Colonic mucosa (tissue), 4 donors: ENCODE data around the gene UNC5C. TPM values are rescaled to one million over a fixed set of nuclear protein-coding genes. Genes with fewer than 3 reads are reported as not detected.

Experiments
- DNase-seq: peaks from one replicate; pipeline ENCODE4 v3.0.0-alpha.2; 2020
- H3K27ac ChIP-seq: fragments of 200-600 bp; one replicate; pipeline ENCODE4 v1.8.0; 2021
- H3K27me3 ChIP-seq: fragments of 200-600 bp; one replicate; pipeline ENCODE4 v1.8.0; 2021
- H3K36me3 ChIP-seq: fragments of 200-600 bp; one replicate; pipeline ENCODE4 v1.8.0; 2021
- H3K4me1 ChIP-seq: fragments of 200-600 bp; one replicate; pipeline ENCODE4 v1.8.0; 2021; ENCODE audit warnings: mild to moderate bottlenecking
- H3K4me3 ChIP-seq: fragments of 200-600 bp; one replicate; pipeline ENCODE4 v1.8.0; 2021
- H3K9ac ChIP-seq, 2 donors: one replicate each; pipeline ENCODE4 v1.7.0; 2013; ENCODE audit warnings: control low read depth in 2 of 2, low read depth in 2 of 2, low read length in 2 of 2
- H3K9me3 ChIP-seq: fragments of 200-600 bp; one replicate; pipeline ENCODE4 v1.8.0; 2021
- intact Hi-C: fragments of 100-400 bp; cut with DNase I; formaldehyde crosslinking; loops from one replicate; pipeline ENCODE4 v1.14.1; 2022
- total RNA-seq, 2 donors: library from RNA; stranded (reverse); fragmentation: NEBNext Ultra II Directional in 1 of 2; extraction: Animal tissue kit (Norgen Biotek cat#: 25700) in 1 of 2; gene quantifications; one replicate each; pipeline ENCODE4 v1.2.1, GENCODE V29; 2021
- TF ChIP-seq, protein P1 (sequence below): fragments of 200-600 bp; IDR thresholded peaks from one replicate; pipeline ENCODE4 v1.8.0; 2022; ENCODE audit warnings: antibody characterized with exemption, mild to moderate bottlenecking
- donor health status: healthy.
- donor health status: DM: no; HTN: no; CAD: no.
- donor health status: DM: no; HTN: no; CAD: no.

The UNC5C gene
- total RNA-seq, 2 donors from 2014 or later: 3.9 to 4.2 TPM

DNA sequence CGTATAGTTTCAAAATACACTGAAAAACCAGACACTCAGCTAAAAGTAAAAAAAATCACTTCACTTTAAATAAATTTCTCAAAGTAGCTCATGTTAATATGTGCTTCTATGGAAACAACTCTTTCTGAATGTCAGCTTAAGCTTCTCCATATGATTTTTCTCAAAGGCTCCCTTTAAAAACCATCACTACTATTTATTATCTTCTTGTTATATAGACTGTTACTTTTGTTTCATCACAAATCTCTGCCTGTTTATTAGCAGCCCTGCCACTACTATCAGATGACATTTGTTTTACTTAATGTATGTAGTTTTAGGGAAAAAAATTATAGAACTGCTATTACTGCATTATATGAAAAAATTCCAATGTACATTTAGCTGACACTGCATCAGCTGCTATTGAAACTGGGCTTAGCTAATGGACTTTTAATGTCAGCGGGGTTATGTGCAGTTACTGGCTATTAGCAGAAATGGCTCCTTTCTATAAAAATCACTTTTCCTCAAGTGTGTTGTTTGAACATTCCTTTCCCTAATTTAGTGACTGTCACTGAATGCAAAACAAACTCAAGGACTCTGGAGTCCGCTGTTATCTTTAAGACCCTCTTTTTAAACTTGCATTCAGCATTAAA, 10.8 kb downstream of the UNC5C start:
- TF ChIP-seq, protein P1, sequence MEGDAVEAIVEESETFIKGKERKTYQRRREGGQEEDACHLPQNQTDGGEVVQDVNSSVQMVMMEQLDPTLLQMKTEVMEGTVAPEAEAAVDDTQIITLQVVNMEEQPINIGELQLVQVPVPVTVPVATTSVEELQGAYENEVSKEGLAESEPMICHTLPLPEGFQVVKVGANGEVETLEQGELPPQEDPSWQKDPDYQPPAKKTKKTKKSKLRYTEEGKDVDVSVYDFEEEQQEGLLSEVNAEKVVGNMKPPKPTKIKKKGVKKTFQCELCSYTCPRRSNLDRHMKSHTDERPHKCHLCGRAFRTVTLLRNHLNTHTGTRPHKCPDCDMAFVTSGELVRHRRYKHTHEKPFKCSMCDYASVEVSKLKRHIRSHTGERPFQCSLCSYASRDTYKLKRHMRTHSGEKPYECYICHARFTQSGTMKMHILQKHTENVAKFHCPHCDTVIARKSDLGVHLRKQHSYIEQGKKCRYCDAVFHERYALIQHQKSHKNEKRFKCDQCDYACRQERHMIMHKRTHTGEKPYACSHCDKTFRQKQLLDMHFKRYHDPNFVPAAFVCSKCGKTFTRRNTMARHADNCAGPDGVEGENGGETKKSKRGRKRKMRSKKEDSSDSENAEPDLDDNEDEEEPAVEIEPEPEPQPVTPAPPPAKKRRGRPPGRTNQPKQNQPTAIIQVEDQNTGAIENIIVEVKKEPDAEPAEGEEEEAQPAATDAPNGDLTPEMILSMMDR: no peak
- intact Hi-C loops: no loop called here
- no peak for DNase-seq
- H3K9me3 ChIP-seq: no peaks in the 10 kb centered on the region
- H3K4me1 ChIP-seq: no peaks in the 10 kb centered on the region
- no peak overlapping the region for H3K4me3 ChIP-seq
- H3K9ac ChIP-seq: no peak overlapping the region
- no peak overlapping the region for H3K27ac ChIP-seq
- no peaks in the 10 kb centered on the region for H3K36me3 ChIP-seq
- H3K27me3 ChIP-seq: no peaks in the 10 kb centered on the region

DNA sequence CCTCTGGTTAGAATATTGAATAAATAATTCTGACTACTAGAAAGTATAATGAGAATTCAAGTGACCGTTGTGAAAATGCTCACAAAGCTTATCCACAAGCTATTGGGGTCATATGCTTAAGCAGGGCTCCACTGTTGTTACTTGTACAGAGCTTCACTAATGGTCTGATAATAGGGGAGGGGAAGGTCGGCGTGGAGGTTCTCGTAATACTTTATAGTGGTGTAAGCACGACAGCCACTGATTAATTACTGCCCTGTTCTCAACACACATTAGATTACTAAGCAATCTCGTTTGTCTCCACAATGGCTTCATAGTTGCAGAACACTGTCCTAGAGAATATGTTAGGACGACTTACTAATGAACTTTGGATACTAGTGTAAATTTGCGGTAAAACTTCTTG, 11.6 kb downstream of the UNC5C start:
- Histone ChIP-seq H3K27ac (no peak overlapping the region), H3K9me3 (no peaks in the 10 kb centered on the region), H3K4me3 (no peak overlapping the region)

DNA sequence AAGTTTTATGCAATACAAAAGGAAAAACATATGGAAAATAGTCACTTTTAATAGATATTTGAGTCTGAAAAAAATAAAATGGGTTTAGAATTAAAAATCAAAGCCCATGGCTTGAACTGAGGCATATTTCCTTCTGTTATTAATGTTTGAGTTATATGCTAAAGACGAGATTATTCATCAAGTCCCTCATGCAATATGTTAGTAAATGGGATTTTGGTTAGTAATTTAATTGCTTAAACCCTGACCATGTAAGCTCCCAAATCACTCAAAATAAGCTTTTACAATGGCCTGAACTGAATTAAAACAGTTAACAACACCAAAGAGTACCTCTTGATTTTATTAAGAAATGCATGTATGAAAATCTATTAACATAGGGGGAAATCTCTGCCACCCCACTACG, 12.1 kb downstream of the UNC5C start:
- Histone ChIP-seq H3K27ac (no peak overlapping the region), H3K36me3 (no peaks in the 10 kb centered on the region), H3K9ac (no peak overlapping the region), H3K27me3 (no peaks in the 10 kb centered on the region), H3K4me3 (no peak overlapping the region), H3K4me1 (no peaks in the 10 kb centered on the region), H3K9me3 (no peaks in the 10 kb centered on the region)
- intact Hi-C loops: no loop called here
- TF ChIP-seq, protein P1: no peak
- DNase-seq: no peak

More for the DNA sequence above, 11.6 kb downstream of the UNC5C start:
- H3K36me3 ChIP-seq: no peaks in the 10 kb centered on the region
- H3K27me3 ChIP-seq: no peaks in the 10 kb centered on the region
- intact Hi-C loops: no loop called here
- no peaks in the 10 kb centered on the region for H3K4me1 ChIP-seq
- no peak for DNase-seq
- H3K9ac ChIP-seq: no peak overlapping the region
- TF ChIP-seq, protein P1: no peak

DNA sequence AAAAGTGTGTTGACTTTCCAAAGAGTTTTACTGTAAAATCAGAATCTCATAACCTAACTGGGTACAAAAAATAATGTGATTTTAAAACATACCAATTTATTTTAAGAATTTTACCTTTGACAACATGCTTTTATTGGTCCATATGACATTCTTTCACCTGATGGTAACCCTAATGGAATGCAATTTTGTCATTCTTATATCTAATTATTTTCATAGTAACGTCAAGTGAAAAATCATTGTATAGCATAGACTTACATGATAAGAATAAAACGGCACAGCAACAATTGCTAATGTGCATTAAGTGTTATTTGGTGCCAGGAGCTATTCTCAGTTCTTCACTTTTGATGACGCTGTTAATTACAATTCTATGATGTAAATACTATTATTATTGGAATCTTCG, 13.6 kb downstream of the UNC5C start:
- TF ChIP-seq, protein P1: no peak
- H3K36me3 ChIP-seq: no peaks in the 10 kb centered on the region
- no peak overlapping the region for H3K27ac ChIP-seq
- no peaks in the 10 kb centered on the region for H3K9me3 ChIP-seq
- intact Hi-C loops: no loop called here
- H3K9ac ChIP-seq: no peak overlapping the region
- H3K4me3 ChIP-seq: no peak overlapping the region
- DNase-seq: no peak
- H3K4me1 ChIP-seq: no peaks in the 10 kb centered on the region
- H3K27me3 ChIP-seq: no peaks in the 10 kb centered on the region

DNA sequence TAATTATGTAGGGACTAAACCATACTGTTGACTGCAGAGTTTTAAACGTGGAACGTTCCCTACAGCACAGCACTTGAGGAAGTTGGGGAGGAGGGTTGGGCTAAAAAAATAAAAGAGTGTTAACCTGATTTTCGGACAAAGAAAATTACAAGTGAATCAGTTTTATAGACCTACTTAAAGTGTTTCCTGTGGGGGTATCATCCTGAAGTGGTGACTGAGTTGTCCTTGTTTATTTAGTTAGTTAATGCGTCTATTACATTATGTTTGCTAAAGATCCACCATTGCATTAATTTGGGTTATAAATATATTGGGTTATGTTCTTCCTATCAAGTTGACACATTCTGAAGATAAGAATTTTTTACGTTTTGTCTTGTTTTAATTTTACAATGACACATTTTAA, 14.7 kb downstream of the UNC5C start:
- H3K36me3 ChIP-seq: no peaks in the 10 kb centered on the region
- H3K4me1 ChIP-seq: no peaks in the 10 kb centered on the region
- no peak overlapping the region for H3K9ac ChIP-seq
- intact Hi-C loops: no loop called here
- H3K27ac ChIP-seq: no peak overlapping the region
- no peaks in the 10 kb centered on the region for H3K9me3 ChIP-seq
- no peaks in the 10 kb centered on the region for H3K27me3 ChIP-seq
- H3K4me3 ChIP-seq: no peak overlapping the region
- TF ChIP-seq, protein P1: no peak
- DNase-seq: no peak
